Measurements from ENCODE around the gene USP32. TPM values are rescaled to one million over a fixed set of nuclear protein-coding genes. Genes with fewer than 3 reads are reported as not detected.
"Not testable (repeated sequence)": the region's sequence is repeated elsewhere in the genome, so short reads cannot be mapped to it uniquely, and the experiment has no call there.

The USP32 gene
- total RNA-seq, 1 donor from 2014 or later = 32.1 TPM

GRCh38 chr17:60260540-60260939 is 131.4 kb downstream of the USP32 start:
- no peak for DNase-seq (ENCODE audit: low spot score)
- intact Hi-C loops (cut with DNase I) = no loop called here

- intact Hi-C loops (cut with DNase I) = no loop called here
- DNase-seq (ENCODE audit: low spot score) = no peak
These were observed 133.6 kb downstream of the USP32 start for GRCh38 chr17:60258313-60258712.

DNA sequence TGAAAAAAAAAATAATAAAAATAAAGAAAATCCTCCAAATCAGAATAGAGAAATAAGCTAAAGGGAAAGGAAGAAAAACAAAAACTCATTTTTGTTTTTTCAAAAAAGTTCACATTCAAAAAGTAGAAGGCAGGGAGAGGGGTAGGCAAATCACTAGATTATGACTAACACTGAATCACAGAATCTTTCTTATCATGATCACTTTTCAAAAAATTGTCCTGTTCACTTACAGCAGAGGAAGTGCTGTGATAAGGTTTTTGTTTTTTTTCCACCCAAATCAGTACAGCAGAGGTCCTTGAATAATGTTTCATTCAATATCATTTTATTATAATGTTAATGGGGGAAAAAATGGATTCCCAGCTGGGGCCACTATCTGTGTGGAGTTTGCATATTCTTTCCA is 135.8 kb downstream of the USP32 start:
- intact Hi-C loops (cut with DNase I) = no loop called here
- no peak for DNase-seq (ENCODE audit: low spot score)

DNA sequence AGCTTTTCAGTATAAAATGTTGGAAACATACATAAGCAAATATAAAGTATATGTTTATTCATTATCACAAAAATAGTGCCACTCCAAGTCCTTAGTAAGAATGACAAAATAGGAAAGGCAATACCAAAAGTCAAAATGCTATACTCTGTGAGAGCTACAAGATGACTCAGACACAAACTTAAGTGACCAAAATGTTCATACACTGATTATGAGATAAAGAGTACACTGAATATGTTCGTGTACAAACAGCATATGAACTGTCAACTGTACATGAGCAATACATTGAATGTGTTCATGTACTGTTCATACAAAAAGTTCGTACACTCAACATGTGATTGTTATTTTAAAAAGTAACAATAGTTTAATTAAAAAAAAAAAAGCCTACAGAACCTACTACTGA is 138.9 kb downstream of the USP32 start:
- no peak for DNase-seq (ENCODE audit: low spot score)
- intact Hi-C loops (cut with DNase I) = no loop called here

- intact Hi-C loops (cut with DNase I) = no loop called here
- no peak for DNase-seq (ENCODE audit: low spot score)
These were observed 139.5 kb downstream of the USP32 start for GRCh38 chr17:60252459-60252858.

GRCh38 chr17:60249290-60249826 is 142.6 kb downstream of the USP32 start:
- DNase-seq (ENCODE audit: low spot score) = no peak
- intact Hi-C loops (cut with DNase I) = no loop called here

DNA sequence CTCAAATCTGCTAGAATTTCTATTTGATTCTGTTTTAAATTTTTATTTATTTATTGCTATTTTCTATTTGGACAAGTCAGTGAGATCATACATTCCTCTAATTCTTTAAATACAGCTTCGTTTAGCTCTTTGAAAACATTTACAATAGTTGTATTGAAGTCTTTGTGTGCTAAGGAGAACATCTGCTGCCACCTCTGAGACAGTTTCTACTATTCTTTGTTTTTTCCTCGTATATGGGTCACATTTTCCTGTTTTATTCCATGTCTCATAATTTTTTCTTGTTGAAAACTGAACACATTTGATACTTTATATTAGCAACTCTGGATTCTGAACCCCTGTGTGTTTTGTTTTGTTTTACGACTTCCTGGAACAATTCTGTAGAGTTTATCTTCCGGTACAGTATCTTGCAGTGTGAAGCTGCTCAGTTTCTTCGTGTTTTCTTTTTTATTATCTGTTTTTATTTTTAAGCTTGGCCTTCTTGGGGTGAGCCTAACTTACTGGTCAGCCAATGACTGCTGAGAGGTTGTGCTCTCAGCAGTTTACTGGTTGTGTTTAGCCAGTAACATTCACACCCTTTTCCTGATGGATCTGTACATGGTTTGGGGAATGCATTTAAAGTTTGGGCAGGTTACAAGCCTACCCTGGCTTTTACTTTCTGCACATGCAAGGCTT is 143.2 kb downstream of the USP32 start:
- intact Hi-C loops (cut with DNase I) = no loop called here

DNA sequence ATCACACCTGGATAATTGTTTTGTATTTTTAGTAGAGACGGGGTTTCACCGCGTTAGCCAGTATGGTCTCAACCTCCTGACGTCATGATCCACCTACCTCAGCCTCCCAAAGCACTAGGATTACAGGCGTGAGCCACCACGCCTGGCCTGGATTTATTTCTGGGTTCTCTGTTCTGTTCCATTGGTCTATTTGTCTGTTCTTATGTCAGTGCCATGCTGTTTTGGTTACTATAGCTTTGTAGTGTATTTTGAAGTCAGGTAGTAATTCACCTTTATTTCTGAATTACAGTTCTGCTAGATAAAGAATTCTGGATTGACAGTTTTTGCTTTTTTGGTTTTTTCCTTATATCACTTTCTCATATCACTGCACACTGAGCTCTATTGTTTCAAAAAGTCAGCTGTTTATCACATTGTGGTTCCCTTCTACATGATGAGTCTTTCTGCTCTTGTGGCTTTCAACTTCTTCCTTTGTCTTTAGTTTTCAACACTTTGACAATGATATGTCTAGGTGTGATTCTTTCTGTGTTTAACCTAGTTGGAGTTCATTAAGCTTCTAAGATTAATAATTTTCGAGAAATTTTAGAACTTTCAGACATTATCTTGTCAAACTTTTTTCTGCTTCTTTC is 144.0 kb downstream of the USP32 start:
- intact Hi-C loops (cut with DNase I) = no loop called here
- DNase-seq (ENCODE audit: low spot score) = no peak

More for the DNA sequence above, 143.2 kb downstream of the USP32 start:
- DNase-seq (ENCODE audit: low spot score) = no peak

GRCh38 chr17:60244656-60245055 is 147.3 kb downstream of the USP32 start:
- no peak for DNase-seq (ENCODE audit: low spot score)
- intact Hi-C loops (cut with DNase I) = no loop called here

DNA sequence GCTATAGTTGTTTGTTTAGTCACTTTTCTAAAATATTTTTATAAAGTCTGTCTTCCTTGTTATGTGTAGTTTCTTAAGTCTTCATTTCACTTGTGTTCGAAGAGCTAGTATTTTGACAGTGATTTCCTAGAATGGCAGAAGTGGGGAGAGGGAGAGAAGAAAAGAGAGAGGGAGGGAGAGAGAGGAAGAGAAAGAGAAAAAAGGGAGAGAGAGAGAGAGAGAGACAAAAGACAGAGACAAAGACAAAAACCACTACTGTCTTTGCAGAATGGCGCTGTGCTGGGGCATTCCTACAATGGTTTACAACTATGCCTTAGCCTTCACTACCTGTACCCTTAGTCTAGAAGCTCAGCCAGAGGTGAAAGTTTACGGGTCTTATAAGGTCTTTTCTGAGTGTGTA is 151.6 kb downstream of the USP32 start:
- intact Hi-C loops (cut with DNase I) = no loop called here
- DNase-seq (ENCODE audit: low spot score) = no peak

DNA sequence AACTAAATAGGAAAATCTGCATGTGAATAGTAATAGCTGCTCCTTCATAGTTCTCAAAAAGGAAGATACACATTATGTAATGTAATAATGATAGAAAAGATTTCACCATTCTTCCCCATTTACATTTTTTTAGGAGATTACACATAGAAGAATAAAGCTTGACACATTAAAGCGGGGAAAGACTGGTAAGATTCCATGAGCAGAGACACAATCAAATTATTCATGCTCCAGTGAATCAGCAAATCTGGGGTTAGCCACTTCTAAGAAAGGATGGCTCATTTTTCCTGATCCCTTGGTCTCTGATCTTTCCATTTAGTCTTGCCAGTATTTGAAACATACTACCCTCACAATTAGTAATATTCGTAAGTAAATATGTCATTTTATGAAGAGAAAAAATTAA is 160.2 kb downstream of the USP32 start:
- intact Hi-C loops (cut with DNase I) = loop anchor here (5.0 kb wide), 1 partner anchor 206 kb away; no protein-coding TSS in a partner anchor
- DNase-seq (ENCODE audit: low spot score) = no peak

- intact Hi-C loops (cut with DNase I) = loop anchor here (5.0 kb wide), 1 partner anchor 206 kb away; no protein-coding TSS in a partner anchor
- DNase-seq (ENCODE audit: low spot score) = no peak
These were observed 160.7 kb downstream of the USP32 start for GRCh38 chr17:60231234-60231633.

DNA sequence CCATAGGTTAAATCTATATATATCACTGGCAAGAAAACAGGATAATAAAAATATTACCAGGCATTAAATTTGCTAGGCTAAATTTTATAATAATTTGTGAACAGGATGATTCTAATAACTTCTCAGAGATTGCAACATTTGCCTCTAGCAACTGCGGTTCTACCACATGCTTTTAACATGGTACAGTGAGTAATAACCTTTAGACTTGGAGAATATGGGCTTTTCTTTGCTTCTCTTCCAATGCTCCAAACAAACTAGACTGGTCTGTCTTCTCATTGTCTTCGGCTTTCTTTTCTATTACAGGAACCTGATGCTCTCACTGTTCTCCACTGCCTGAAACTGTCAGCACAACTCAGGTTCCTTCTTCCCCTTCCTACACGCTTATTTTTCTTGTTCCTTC is 161.6 kb downstream of the USP32 start:
- intact Hi-C loops (cut with DNase I) = loop anchor here (5.0 kb wide), 1 partner anchor 207 kb away; no protein-coding TSS in a partner anchor
- no peak for DNase-seq (ENCODE audit: low spot score)

DNA sequence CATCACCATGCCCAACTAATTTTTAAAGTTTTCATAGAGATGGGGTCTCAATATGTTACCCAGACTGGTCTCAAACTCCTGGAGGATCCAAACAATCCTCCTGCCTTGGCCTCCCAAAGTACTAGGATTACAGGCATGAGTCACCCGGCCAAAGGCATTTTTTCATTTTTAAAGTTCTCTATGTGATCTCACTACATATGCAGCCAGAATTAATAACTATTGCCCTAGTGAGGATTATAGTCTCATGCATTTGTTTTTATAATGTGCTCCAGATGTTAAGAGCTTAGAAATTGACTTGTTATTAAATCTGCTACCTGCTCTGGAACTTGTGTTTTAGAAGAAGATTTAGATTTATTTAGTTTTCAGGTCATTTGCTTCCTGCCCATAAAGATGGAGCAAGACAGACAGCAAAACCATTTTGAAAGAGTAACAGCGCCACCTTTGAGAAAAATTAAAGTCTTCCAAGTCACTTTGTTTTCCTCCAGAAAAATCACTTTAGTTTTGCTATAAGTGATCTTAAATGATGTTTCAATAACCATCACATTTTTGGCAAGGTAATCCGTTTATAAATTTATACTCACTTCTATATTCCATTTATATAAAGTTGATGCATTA is 162.6 kb downstream of the USP32 start:
- no peak for DNase-seq (ENCODE audit: low spot score)
- intact Hi-C loops (cut with DNase I) = loop anchor here (10.0 kb wide), 1 partner anchor 106 kb away; no protein-coding TSS in a partner anchor

- intact Hi-C loops (cut with DNase I) = loop anchor here (10.0 kb wide), 1 partner anchor 108 kb away; no protein-coding TSS in a partner anchor
- DNase-seq (ENCODE audit: low spot score) = not testable (repeated sequence)
These were observed 164.7 kb downstream of the USP32 start for GRCh38 chr17:60227276-60227675.

GRCh38 chr17:60224064-60224463 is 167.9 kb downstream of the USP32 start:
- no peak for DNase-seq (ENCODE audit: low spot score)
- intact Hi-C loops (cut with DNase I) = loop anchor here (10.0 kb wide), 1 partner anchor 111 kb away; no protein-coding TSS in a partner anchor

GRCh38 chr17:60223456-60223855 is 168.5 kb downstream of the USP32 start:
- intact Hi-C loops (cut with DNase I) = loop anchor here (10.0 kb wide), 1 partner anchor 111 kb away; no protein-coding TSS in a partner anchor

DNA sequence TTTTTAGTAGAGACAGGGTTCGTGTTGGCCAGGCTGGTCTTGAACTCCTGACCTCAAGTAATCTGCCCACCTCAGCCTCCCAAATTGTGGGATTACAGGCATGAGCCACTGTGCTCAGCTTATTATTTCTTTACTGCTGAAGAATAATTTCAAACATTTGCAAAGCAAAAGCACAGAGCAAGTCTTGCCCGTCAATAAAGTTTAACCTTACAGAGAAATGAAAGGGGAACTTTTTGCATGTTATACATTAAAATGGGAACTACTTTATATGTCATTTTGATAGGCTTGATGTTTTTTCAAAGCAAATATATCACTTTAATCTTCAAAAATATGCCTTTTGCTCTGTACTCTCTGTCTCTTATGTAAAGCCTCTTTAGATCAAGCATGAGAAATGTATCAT is 173.2 kb downstream of the USP32 start:
- DNase-seq (ENCODE audit: low spot score); intact Hi-C loops (cut with DNase I): not testable (repeated sequence)

More at GRCh38 chr17:60223456-60223855, 168.5 kb downstream of the USP32 start:
- DNase-seq (ENCODE audit: low spot score) = no peak

GRCh38 chr17:60215895-60216294 is 176.0 kb downstream of the USP32 start:
- intact Hi-C loops (cut with DNase I); DNase-seq (ENCODE audit: low spot score): not testable (repeated sequence)

DNA sequence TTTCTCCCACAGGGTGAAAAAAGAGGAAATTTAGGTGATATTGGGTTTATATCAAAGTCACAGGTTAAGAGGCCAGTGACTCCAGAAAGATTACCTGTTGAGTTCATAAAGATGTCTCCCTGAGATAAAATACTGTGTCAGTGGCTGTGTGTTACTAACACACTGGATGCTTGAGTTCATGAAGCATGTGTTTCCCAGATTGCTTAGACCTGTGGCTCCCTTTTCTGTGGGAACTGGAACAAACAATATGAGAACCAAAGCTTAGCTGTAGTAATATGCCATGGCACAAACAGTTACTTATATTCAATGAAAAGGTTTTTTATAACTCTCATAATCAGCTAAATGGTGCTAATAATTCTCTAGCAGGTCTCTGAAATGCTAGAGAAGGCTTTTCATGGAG is 180.7 kb downstream of the USP32 start:
- DNase-seq (ENCODE audit: low spot score); intact Hi-C loops (cut with DNase I): not testable (repeated sequence)

Data from cardiac septum (tissue), 1 donor.